ENCODE results near the gene NSUN6. TPM values are rescaled to one million over a fixed set of nuclear protein-coding genes. Genes with fewer than 3 reads are reported as not detected.

NSUN6 gene
- 42.0 TPM for total RNA-seq
- 6.0 TPM for polyA plus RNA-seq

- Histone ChIP-seq H3K36me3 (ENCODE audit: insufficient read depth) (no peaks in the 10 kb centered on the region), H3K4me1 (ENCODE audit: insufficient read depth) (no peaks in the 10 kb centered on the region), H3K4me3 (ENCODE audit: low read depth, low read length) (peak within 1 kb of the TSS; percentile 69), H3K27ac (ENCODE audit: low read depth) (peak within 1 kb of the TSS; percentile 90)
- WGBS = under 1% methylated on average over 39 of the region's 39 CpGs
- DNase-seq (ENCODE audit: extremely low spot score) = peak; percentile 87
Measured at GRCh38 chr10:18651324-18652007, at the start of gene NSUN6. Gene NSUN6, minus strand, starts transcription at chr10:18651587. Its CDS starts 384 bp downstream, at chr10:18651203.

GRCh38 chr10:18699849-18700840 lies 48.8 kb upstream of the NSUN6 start:
- Histone ChIP-seq H3K4me3 (ENCODE audit: low read depth, low read length) (no peak overlapping the region), H3K36me3 (ENCODE audit: insufficient read depth) (no peaks in the 10 kb centered on the region), H3K27ac (ENCODE audit: low read depth) (no peak overlapping the region), H3K4me1 (ENCODE audit: insufficient read depth) (no peaks in the 10 kb centered on the region)
- no peak for DNase-seq (ENCODE audit: extremely low spot score)
- 51% methylated on average over 6 of the region's 6 CpGs for WGBS

GRCh38 chr10:18690541-18690940 lies 39.2 kb upstream of the NSUN6 start:
- DNase-seq (ENCODE audit: extremely low spot score) = no peak
- Histone ChIP-seq H3K4me1 (ENCODE audit: insufficient read depth) (no peaks in the 10 kb centered on the region), H3K4me3 (ENCODE audit: low read depth, low read length) (no peak overlapping the region), H3K36me3 (ENCODE audit: insufficient read depth) (no peaks in the 10 kb centered on the region), H3K27ac (ENCODE audit: low read depth) (no peak overlapping the region)
- WGBS = 84% methylated on average over 6 of the region's 6 CpGs

- WGBS = 6% methylated on average over 3 of the region's 3 CpGs
- H3K27ac ChIP-seq (ENCODE audit: low read depth) = no peak overlapping the region
- no peaks in the 10 kb centered on the region for H3K36me3 ChIP-seq (ENCODE audit: insufficient read depth)
- no peaks in the 10 kb centered on the region for H3K4me1 ChIP-seq (ENCODE audit: insufficient read depth)
- H3K4me3 ChIP-seq (ENCODE audit: low read depth, low read length) = no peak overlapping the region
- DNase-seq (ENCODE audit: extremely low spot score) = no peak
Measured at GRCh38 chr10:18689498-18689897, 38.1 kb upstream of the NSUN6 start.

- H3K4me3 ChIP-seq (ENCODE audit: low read depth, low read length) = no peak overlapping the region
- H3K36me3 ChIP-seq (ENCODE audit: insufficient read depth) = no peaks in the 10 kb centered on the region
- no peak overlapping the region for H3K27ac ChIP-seq (ENCODE audit: low read depth)
- H3K4me1 ChIP-seq (ENCODE audit: insufficient read depth) = no peaks in the 10 kb centered on the region
- no peak for DNase-seq (ENCODE audit: extremely low spot score)
- 76% methylated on average over 5 of the region's 5 CpGs for WGBS
Measured at GRCh38 chr10:18687706-18688105, 36.3 kb upstream of the NSUN6 start.

GRCh38 chr10:18687195-18687594 lies 35.8 kb upstream of the NSUN6 start:
- Histone ChIP-seq H3K4me1 (ENCODE audit: insufficient read depth) (no peaks in the 10 kb centered on the region), H3K36me3 (ENCODE audit: insufficient read depth) (no peaks in the 10 kb centered on the region), H3K27ac (ENCODE audit: low read depth) (no peak overlapping the region), H3K4me3 (ENCODE audit: low read depth, low read length) (no peak overlapping the region)
- 89% methylated on average over 7 of the region's 7 CpGs for WGBS
- no peak for DNase-seq (ENCODE audit: extremely low spot score)

GRCh38 chr10:18685555-18685954 lies 34.2 kb upstream of the NSUN6 start:
- no peak for DNase-seq (ENCODE audit: extremely low spot score)
- Histone ChIP-seq H3K4me3 (ENCODE audit: low read depth, low read length) (no peak overlapping the region), H3K4me1 (ENCODE audit: insufficient read depth) (no peaks in the 10 kb centered on the region), H3K27ac (ENCODE audit: low read depth) (no peak overlapping the region), H3K36me3 (ENCODE audit: insufficient read depth) (no peaks in the 10 kb centered on the region)
- WGBS = 89% methylated on average over 7 of the region's 7 CpGs

GRCh38 chr10:18684953-18685352 lies 33.6 kb upstream of the NSUN6 start:
- H3K4me1 ChIP-seq (ENCODE audit: insufficient read depth) = no peaks in the 10 kb centered on the region
- H3K36me3 ChIP-seq (ENCODE audit: insufficient read depth) = no peaks in the 10 kb centered on the region
- no peak overlapping the region for H3K4me3 ChIP-seq (ENCODE audit: low read depth, low read length)
- no peak for DNase-seq (ENCODE audit: extremely low spot score)
- 53% methylated on average over 3 of the region's 3 CpGs for WGBS
- no peak overlapping the region for H3K27ac ChIP-seq (ENCODE audit: low read depth)

GRCh38 chr10:18684416-18684815 lies 33.0 kb upstream of the NSUN6 start:
- H3K4me3 ChIP-seq (ENCODE audit: low read depth, low read length) = no peak overlapping the region
- DNase-seq (ENCODE audit: extremely low spot score) = no peak
- H3K4me1 ChIP-seq (ENCODE audit: insufficient read depth) = no peaks in the 10 kb centered on the region
- WGBS = 62% methylated on average over 1 of the region's 1 CpG
- no peak overlapping the region for H3K27ac ChIP-seq (ENCODE audit: low read depth)
- H3K36me3 ChIP-seq (ENCODE audit: insufficient read depth) = no peaks in the 10 kb centered on the region

GRCh38 chr10:18683427-18683826 lies 32.0 kb upstream of the NSUN6 start:
- no peaks in the 10 kb centered on the region for H3K36me3 ChIP-seq (ENCODE audit: insufficient read depth)
- WGBS = 35% methylated on average over 1 of the region's 1 CpG
- no peak overlapping the region for H3K27ac ChIP-seq (ENCODE audit: low read depth)
- no peaks in the 10 kb centered on the region for H3K4me1 ChIP-seq (ENCODE audit: insufficient read depth)
- H3K4me3 ChIP-seq (ENCODE audit: low read depth, low read length) = no peak overlapping the region
- DNase-seq (ENCODE audit: extremely low spot score) = no peak

- Histone ChIP-seq H3K36me3 (ENCODE audit: insufficient read depth) (no peaks in the 10 kb centered on the region), H3K4me1 (ENCODE audit: insufficient read depth) (no peaks in the 10 kb centered on the region), H3K4me3 (ENCODE audit: low read depth, low read length) (no peak overlapping the region), H3K27ac (ENCODE audit: low read depth) (no peak overlapping the region)
- no peak for DNase-seq (ENCODE audit: extremely low spot score)
- WGBS = 65% methylated on average over 4 of the region's 4 CpGs
Measured at GRCh38 chr10:18681971-18682411, 30.6 kb upstream of the NSUN6 start.

- Histone ChIP-seq H3K4me1 (ENCODE audit: insufficient read depth) (no peaks in the 10 kb centered on the region), H3K27ac (ENCODE audit: low read depth) (no peak overlapping the region), H3K4me3 (ENCODE audit: low read depth, low read length) (no peak overlapping the region), H3K36me3 (ENCODE audit: insufficient read depth) (no peaks in the 10 kb centered on the region)
- 16% methylated on average over 2 of the region's 2 CpGs for WGBS
- no peak for DNase-seq (ENCODE audit: extremely low spot score)
Measured at GRCh38 chr10:18681366-18681765, 30.0 kb upstream of the NSUN6 start.

- Histone ChIP-seq H3K36me3 (ENCODE audit: insufficient read depth) (no peaks in the 10 kb centered on the region), H3K4me1 (ENCODE audit: insufficient read depth) (no peaks in the 10 kb centered on the region), H3K4me3 (ENCODE audit: low read depth, low read length) (no peak overlapping the region), H3K27ac (ENCODE audit: low read depth) (no peak overlapping the region)
- 88% methylated on average over 3 of the region's 3 CpGs for WGBS
- no peak for DNase-seq (ENCODE audit: extremely low spot score)
Measured at GRCh38 chr10:18680754-18681153, 29.4 kb upstream of the NSUN6 start.
